ENCODE measurements around the gene EPHB6. TPM values are rescaled to one million over a fixed set of nuclear protein-coding genes. Genes with fewer than 3 reads are reported as not detected.

The EPHB6 gene
- total RNA-seq, 4 donors from 2014 or later, result 0.53 to 19.0 (median 5.5) TPM

- Histone ChIP-seq H3K4me3 (no peak overlapping the region), H3K9me3 (no peaks in the 10 kb centered on the region), H3K27me3 (no peaks in the 10 kb centered on the region), H3K27ac (no peak overlapping the region), H3K4me1 (no peaks in the 10 kb centered on the region), H3K36me3 (no peaks in the 10 kb centered on the region)
- no peak for DNase-seq
- TF ChIP-seq CTCF (IDR thresholded peaks at IDR 0.05), result no peak
- no peak for TF ChIP-seq POLR2A (IDR thresholded peaks at IDR 0.05)
Measured at GRCh38 chr7:142862786-142863400, 8.0 kb downstream of the EPHB6 start.

GRCh38 chr7:142863891-142864685 lies 9.2 kb downstream of the EPHB6 start:
- Histone ChIP-seq H3K4me1 (no peaks in the 10 kb centered on the region), H3K36me3 (no peaks in the 10 kb centered on the region), H3K9me3 (no peaks in the 10 kb centered on the region), H3K4me3 (no peak overlapping the region), H3K27me3 (no peaks in the 10 kb centered on the region), H3K27ac (no peak overlapping the region)
- TF ChIP-seq POLR2A (IDR thresholded peaks at IDR 0.05), result no peak
- no peak for TF ChIP-seq CTCF (IDR thresholded peaks at IDR 0.05)
- DNase-seq, result peak in 1 of 3 donors; percentile 8

- Histone ChIP-seq H3K4me1 (no peaks in the 10 kb centered on the region), H3K9me3 (no peaks in the 10 kb centered on the region), H3K36me3 (no peaks in the 10 kb centered on the region), H3K4me3 (no peak overlapping the region), H3K27me3 (no peaks in the 10 kb centered on the region), H3K27ac (no peak overlapping the region)
- DNase-seq, result no peak
- TF ChIP-seq CTCF (IDR thresholded peaks at IDR 0.05), result no peak
- TF ChIP-seq POLR2A (IDR thresholded peaks at IDR 0.05), result no peak
Measured at GRCh38 chr7:142864980-142865747, 10.3 kb downstream of the EPHB6 start.

- H3K4me3 ChIP-seq, result no peak overlapping the region
- no peak overlapping the region for H3K27ac ChIP-seq
- H3K27me3 ChIP-seq, result no peaks in the 10 kb centered on the region
- no peaks in the 10 kb centered on the region for H3K36me3 ChIP-seq
- no peak for DNase-seq
- H3K9me3 ChIP-seq, result no peaks in the 10 kb centered on the region
- TF ChIP-seq POLR2A (IDR thresholded peaks at IDR 0.05), result no peak
- TF ChIP-seq CTCF (IDR thresholded peaks at IDR 0.05), result no peak
- H3K4me1 ChIP-seq, result no peaks in the 10 kb centered on the region
Measured at GRCh38 chr7:142865766-142866165, 10.9 kb downstream of the EPHB6 start.

- peak in 1 of 3 donors; percentile 67 for DNase-seq
- TF ChIP-seq POLR2A (IDR thresholded peaks at IDR 0.05) (no peak), CTCF (IDR thresholded peaks at IDR 0.05) (peak in 4 of 6 experiments; percentile 41 to 52 (median 50))
- H3K4me3 ChIP-seq, result no peak overlapping the region
- H3K27ac ChIP-seq, result no peak overlapping the region
- no peaks in the 10 kb centered on the region for H3K36me3 ChIP-seq
- H3K4me1 ChIP-seq, result no peaks in the 10 kb centered on the region
- no peaks in the 10 kb centered on the region for H3K9me3 ChIP-seq
- H3K27me3 ChIP-seq, result no peaks in the 10 kb centered on the region
Measured at GRCh38 chr7:142866361-142867096, 11.7 kb downstream of the EPHB6 start.
